Stimulated activated CD4-positive, alpha-beta T cell treated with anti-CD3 and anti-CD28 coated beads, Interleukin-15, amount 100 ng/mL, for 24 hours (primary cell): ENCODE results near the gene APOL3.
"Not testable (repeated sequence)": the region's sequence is repeated elsewhere in the genome, so short reads cannot be mapped to it uniquely, and the experiment has no call there.

ENCODE experiments used
- DNase-seq: peaks from one replicate; pipeline ENCODE4 v3.0.0-alpha.2; 2020

Gene APOL3

GRCh38 chr22:36156515-36157419 lies 3.8 kb downstream of the APOL3 start:
- peak; percentile 89 for DNase-seq

DNA sequence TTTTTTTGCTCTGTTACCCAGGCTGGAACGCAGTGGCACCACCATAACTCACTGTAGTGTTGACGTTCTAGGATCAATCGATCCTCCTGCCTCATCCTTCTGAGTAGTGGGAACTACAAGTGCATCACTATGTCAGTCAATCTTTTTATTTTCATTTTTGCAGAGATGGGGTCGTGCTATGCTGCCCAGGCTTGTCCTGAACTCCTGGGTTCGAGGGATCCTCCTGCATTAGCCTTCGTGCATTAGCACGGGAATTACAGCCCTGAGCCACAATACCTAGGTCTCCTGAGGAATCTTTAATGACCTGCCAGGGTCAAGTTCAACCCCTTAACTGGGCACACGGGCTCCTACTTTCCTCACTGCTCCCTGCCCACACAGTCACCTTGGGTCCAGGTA lies 4.4 kb downstream of the APOL3 start:
- peak; percentile 12 for DNase-seq

DNA sequence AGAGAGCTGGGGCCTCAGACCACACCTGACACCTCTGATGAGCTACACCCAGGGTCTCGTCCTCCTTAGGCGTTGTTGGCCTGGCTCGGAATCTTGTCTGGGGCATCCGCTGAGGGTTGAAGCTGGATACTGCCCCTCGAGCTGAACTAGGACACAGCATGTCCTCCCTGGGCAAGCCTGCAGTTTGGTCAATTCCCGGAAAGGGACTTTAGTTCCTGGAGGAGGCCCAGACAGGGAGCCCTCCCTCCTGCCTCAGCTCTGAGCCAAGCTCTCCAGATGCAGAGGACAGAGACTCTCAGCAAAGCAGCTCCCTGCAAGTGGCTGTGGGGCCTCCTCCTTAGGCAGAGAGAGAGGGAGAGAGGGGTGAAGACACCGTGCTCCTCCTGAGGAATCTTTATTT lies 4.9 kb downstream of the APOL3 start:
- peak; percentile 12 for DNase-seq

- no peak for DNase-seq
Observed at GRCh38 chr22:36154423-36154945, 6.1 kb downstream of the APOL3 start.

- DNase-seq, result no peak
Observed at GRCh38 chr22:36153501-36154422, 6.8 kb downstream of the APOL3 start.

DNA sequence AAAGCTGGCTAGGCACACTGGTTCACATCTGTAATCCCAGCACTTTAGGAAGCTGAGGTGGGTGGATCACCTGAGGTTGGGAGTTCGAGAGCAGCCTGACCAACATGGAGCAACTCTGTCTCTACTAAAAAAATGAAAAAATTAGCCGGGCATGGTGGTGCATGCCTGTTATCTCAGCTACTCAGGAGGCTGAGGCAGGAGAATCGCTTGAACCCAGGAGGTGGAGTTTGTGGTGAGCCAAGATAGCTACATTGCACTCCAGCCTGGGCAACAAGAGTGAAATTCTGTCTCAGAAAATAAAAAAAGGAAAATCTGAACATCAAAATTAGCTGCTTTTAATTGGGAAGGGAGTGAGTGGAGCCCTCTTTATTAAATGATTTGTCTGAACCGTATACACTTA lies 7.7 kb downstream of the APOL3 start:
- not testable (repeated sequence) for DNase-seq

DNA sequence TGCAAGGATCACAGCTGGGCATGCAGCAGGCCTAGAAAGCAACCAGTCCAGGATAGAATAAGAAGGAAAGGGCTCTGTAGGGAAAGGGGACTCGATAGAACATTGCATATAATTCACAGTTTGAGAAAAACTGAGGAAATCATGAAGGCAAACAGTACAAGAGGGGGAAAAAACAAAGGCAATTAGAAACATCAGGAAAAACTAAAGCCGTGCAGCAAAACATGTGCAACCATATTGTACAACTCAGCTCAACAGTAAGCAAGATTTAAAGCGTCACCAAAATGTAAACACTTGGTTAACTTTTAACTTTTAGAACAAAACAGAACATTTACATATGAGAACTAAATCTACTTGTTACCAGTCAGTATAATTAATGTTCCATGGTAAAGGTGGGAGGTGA lies 8.5 kb downstream of the APOL3 start:
- no peak for DNase-seq

DNA sequence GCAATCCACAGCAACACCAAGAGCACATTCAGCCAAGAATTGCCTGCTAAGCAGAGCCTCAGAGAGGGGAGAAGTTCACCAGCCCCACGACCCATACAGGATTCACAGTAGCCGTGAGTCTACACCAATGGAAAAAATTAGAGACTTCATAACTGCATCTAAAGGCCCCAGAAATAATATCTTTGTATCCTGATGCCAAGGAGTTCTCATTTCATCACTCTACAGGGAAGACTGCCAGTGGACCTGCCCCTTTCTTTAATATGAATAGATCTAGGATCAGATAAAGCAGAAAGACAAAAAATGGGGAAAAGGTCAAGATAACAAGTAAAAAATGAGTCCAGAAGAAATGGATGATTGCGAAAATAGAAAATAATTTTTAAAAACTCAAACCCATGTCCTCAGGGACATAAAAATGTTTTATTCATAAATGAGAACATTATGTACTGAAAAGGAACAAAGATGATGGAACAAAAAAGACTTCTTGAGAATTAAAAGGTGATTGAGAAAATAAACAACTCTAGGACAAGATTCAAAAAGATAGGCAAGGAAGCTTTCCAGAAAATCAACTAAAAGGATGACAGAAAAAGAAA lies 9.5 kb downstream of the APOL3 start:
- no peak for DNase-seq

DNA sequence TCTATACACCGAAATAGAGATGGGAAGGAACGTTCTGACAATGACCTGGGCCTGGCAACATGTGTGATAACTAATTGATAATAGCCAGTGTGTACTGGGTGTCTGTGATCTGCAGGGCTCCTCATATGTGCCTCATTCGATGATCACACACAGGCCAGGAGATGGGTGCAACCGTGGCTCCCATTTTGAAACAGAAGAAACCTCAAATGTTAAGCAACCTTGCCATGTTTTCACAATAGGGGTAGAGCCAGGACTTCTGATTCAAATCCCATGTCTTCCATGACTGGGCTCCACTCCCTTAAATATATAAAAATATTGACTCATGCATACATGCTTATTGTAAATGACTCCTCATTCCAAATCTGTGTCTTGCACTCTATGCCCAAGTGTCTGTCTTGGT lies 11.1 kb downstream of the APOL3 start:
- DNase-seq, result no peak

GRCh38 chr22:36148411-36148810 lies 12.1 kb downstream of the APOL3 start:
- DNase-seq, result no peak

DNA sequence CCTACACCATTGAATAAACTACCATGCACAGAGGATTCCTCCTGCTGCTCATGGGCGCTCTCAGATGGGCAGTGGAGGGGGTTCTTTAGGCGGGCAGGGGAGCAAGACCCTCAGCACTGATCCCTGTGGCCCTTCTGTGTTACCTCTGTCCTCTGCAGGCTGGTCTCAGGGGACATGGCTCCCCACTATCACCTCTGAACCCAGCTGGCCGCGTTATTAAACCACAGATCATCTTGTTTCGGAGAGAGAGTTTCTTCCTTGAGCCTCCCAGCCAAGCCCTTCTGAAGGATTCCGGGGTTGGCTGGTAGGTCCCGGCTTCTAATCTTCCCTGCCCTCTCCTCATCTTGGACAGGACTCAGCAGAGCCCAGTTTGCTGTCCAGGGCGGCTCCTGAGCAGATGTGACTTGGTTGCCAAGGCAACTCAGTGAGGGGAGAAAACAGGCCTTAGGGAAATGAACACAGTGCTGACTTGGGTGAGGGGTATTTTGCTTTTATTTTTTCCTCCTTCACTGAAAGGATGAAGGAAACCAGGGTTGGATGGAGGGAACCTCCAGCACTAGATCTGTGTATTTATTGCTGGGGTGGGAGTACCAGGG lies 13.3 kb downstream of the APOL3 start:
- DNase-seq, result no peak

DNA sequence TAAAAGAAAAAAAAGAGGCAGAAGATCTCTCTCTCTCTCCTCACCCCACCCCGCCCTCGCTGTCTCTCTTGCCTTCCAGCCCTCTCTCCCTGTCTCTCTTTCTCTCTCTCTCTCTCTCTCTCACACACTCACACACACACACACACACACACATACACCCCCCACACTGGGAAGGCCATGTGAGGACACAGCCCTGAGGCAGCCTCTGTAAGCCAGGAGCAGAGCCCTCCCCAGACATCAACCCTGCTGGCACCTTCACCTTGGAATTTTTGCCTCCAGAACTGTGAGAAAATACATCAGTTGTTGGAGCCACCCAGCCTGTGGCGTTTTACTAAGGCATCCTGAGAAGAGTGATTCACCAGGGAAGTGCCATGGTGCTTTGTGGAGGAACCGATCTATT lies 14.7 kb downstream of the APOL3 start:
- no peak for DNase-seq

DNA sequence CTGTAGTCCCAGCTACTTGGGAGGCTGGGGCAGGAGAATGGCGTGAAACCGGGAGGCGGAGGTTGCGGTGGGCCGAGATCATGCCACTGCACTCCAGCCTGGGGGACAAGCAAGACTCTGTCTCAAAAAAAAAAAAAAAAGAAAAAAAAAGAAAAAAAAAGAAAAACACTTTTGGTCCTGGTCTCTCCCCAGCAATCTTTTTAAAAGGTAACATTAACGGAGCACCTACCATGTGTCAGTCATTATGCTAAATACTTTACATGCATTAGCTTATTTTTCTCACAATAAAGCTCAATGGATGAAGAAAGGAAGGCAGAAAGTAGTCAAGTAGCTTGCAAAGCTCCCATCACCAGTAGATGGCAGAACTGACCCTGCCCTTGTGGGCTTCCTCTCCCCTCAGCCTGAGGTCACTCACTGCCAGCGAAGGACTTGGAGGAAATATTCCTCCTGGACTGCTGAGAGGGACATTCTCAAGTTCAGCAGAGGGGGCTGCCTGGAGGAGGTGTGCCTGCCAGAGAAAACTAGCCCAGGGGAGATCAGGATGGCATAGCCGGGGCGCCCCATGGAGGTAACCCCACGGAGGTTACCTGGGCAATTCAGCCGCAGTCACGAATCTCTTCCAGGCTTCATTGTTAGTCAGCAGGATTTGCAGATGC lies 15.5 kb downstream of the APOL3 start:
- peak; percentile 36 for DNase-seq

DNA sequence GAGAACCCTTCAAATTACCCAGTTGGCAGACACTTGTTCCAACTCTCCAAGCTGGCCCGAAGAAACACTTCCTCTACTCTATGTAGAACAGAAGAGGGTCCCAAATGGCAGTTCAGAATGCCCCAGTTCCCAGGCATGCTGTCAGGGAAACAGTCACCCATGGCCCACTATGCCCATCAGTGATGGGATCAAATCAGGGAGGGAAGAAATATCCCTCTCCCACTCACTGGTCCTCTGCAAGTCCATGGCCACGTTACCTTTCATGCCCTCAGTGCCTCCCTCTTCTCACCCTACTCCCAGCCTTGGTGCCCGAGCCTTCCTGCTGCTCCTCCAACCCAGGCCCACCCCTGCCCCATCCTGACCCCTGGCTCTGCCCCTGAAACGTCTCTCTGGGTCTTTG lies 16.6 kb downstream of the APOL3 start:
- DNase-seq, result no peak

DNA sequence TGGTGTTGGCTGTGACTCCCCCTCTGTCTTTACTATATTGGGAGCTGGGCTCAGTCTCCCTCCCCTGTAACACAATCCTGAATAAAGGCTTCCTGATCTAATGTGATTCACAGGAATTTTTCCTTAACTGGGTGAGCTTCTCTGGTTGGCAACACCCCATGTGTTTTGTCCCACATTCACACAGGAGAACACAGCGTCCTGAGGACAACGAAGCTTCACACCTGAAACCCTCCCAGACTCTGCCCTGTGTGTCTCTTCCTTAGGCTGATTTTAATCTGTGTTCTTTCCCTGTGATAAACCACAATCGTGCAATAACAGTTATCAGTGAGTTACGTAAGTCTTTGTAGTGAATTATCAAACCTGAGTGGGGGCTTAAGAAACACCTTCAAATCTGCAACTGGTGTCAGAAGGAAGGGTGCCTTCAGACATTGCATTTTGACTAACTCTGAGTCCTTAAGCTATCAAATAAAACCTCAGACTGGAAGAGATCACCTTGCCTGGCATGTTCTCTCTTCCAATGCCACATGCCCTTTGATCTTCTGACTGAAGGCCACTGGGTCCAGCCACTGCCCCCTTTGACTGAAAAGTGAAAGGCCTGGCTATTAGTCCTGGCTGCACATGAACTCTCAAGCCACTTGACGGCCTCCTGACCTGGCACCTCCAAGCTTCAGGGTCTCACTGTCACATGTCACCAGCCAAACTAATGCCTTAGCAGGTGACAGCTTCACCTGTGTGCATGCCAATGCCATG lies 17.3 kb downstream of the APOL3 start:
- DNase-seq, result no peak

GRCh38 chr22:36141481-36141880 lies 19.1 kb downstream of the APOL3 start:
- DNase-seq, result no peak

GRCh38 chr22:36138709-36139108 lies 21.8 kb downstream of the APOL3 start:
- not testable (repeated sequence) for DNase-seq

GRCh38 chr22:36136988-36137387 lies 23.6 kb downstream of the APOL3 start:
- DNase-seq, result no peak

- no peak for DNase-seq
Observed at GRCh38 chr22:36136475-36136874, 24.1 kb downstream of the APOL3 start.

GRCh38 chr22:36135306-36135980 lies 25.1 kb downstream of the APOL3 start:
- DNase-seq, result no peak

DNA sequence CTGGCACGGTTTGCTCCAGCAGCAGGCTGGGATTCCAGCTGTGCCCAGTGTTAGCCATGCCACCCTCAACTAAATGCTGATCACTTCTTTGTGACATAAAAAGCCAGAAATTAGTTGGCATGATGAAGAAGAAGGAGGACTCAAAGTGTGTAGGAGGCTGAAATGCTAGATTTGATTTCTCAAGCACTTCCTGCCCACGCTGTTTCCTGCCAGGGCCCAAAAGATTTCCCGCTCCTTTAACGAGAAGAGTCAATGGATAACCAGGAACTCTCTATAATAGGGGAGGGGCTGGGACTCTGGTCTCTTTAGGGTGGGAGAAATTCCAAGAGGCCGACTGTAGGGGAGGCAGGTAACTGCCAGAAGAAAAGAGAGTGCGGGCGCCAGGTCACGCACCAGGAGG lies 26.4 kb downstream of the APOL3 start:
- peak; percentile 4 for DNase-seq
